Spleen (tissue), 11 donors: ENCODE results near the gene PLA2G3. TPM values are rescaled to one million over a fixed set of nuclear protein-coding genes. Genes with fewer than 3 reads are reported as not detected.

Experiments used
- DNase-seq: peaks from one replicate; pipeline ENCODE4 v3.0.0-alpha.2; 2020
- H3K27ac ChIP-seq, 8 donors: fragments of 200-600 bp; sonication (generic) in 7 of 8; 1 replicate in 4 of 8; 2 replicates in 4 of 8; pipeline versions ENCODE4 v1.5.0 to v1.8.0; 2016 to 2021; ENCODE audit warnings: inconsistent platforms in 4 of 8, mild to moderate bottlenecking in 4 of 8, moderate library complexity in 1 of 8
- H3K27me3 ChIP-seq, 7 donors: fragments of 200-600 bp; sonication (generic) in 6 of 7; replicated peaks in 1 of 7; 1 replicate in 4 of 7; 2 replicates in 3 of 7; pipeline versions ENCODE4 v1.5.0 to v1.8.0; 2016 to 2021; ENCODE audit warnings: inconsistent platforms in 3 of 7, mild to moderate bottlenecking in 1 of 7
- H3K36me3 ChIP-seq, 6 donors: fragments of 200-600 bp; sonication (generic) in 5 of 6; 1 replicate in 4 of 6; 2 replicates in 2 of 6; pipeline versions ENCODE4 v1.5.0 to v1.8.0; 2016 to 2021; ENCODE audit warnings: inconsistent platforms in 2 of 6
- H3K4me1 ChIP-seq, 6 donors: fragments of 200-600 bp; sonication (generic) in 5 of 6; 1 replicate in 3 of 6; 2 replicates in 3 of 6; pipeline versions ENCODE4 v1.5.0 to v1.8.0; 2016 to 2021; ENCODE audit warnings: inconsistent platforms in 3 of 6
- H3K4me3 ChIP-seq, 8 donors: fragments of 200-600 bp; sonication (generic) in 7 of 8; 1 replicate in 4 of 8; 2 replicates in 4 of 8; pipeline versions ENCODE4 v1.5.0 to v1.8.0; 2016 to 2021; ENCODE audit warnings: inconsistent platforms in 4 of 8, mild to moderate bottlenecking in 4 of 8, moderate library complexity in 2 of 8
- H3K9me3 ChIP-seq, 8 donors: fragments of 200-600 bp; sonication (generic) in 7 of 8; 1 replicate in 4 of 8; 2 replicates in 4 of 8; pipeline versions ENCODE4 v1.5.0 to v1.8.0; 2016 to 2021; ENCODE audit warnings: inconsistent platforms in 4 of 8
- POLR2A ChIP-seq, 3 donors: fragments of 450-650 bp; IDR thresholded peaks; one replicate each; pipeline ENCODE4 v1.5.1; 2017; ENCODE audit warnings: antibody characterized with exemption in 3 of 3, mild to moderate bottlenecking in 1 of 3
- POLR2AphosphoS5 ChIP-seq, 3 donors: sonication (generic); formaldehyde crosslinking; IDR thresholded peaks; one replicate each; pipeline ENCODE4 v1.5.1; 2017; ENCODE audit warnings: antibody characterized with exemption in 3 of 3
- WGBS, 5 donors: extraction: QIAGEN DNeasy Blood & Tissue Kit in 3 of 5; methylation state at CpG; one replicate each; pipeline versions ENCODE4 v1.1.5 to v1.1.7; 2013 to 2018; 5-methylcytosine and 5-hydroxymethylcytosine counted together
- intact Hi-C: fragments of 100-400 bp; cut with DNase I; formaldehyde crosslinking; loops from one replicate; pipeline ENCODE4 v1.15.0; 2023; ENCODE audit warnings: low total_unique reads
- polyA plus RNA-seq, 3 donors: library from polyadenylated mRNA; stranded (reverse); fragments of 200-250 nt; gene quantifications; one replicate each; pipeline ENCODE4 v1.2.1, GENCODE V29; 2013
- total RNA-seq, 7 donors: library from RNA; depleted of rRNA in 3 of 7; stranded (reverse); fragments of >200 nt in 3 of 7; fragmentation: NEBNext Ultra II Directional in 4 of 7; extraction: Animal tissue kit (Norgen Biotek cat#: 25700) in 4 of 7; gene quantifications; one replicate each; pipeline versions ENCODE4 v1.1.0 to v1.2.1, GENCODE V29; 2016 to 2021
- TF ChIP-seq, protein P1 (sequence below), 11 experiments: fragments of 200-600 bp in 7 of 11; fragments of 450-650 bp in 4 of 11; sonication (generic) in 4 of 11; IDR thresholded peaks in 8 of 11; conservative IDR thresholded peaks in 3 of 11; 1 replicate in 7 of 11; 2 replicates in 4 of 11; pipeline versions ENCODE4 v1.4.0 to v1.8.0; 2016 to 2021; ENCODE audit warnings: antibody characterized with exemption in 11 of 11, inconsistent platforms in 4 of 11, mild to moderate bottlenecking in 1 of 11
- donor health status: healthy with polysubstance abuse.
- donor health status: DM: no; HTN: no; CAD: no; lungs with moderate emphysema.
- donor health status: DM: no; HTN: no; CAD: no.
- donor health status: Bipolar disorder and iron deficiency.
- donor health status: healthy.
- donor health status: DM: no; HTN: no; CAD: no.
- donor health status: DM: yes; HTN: yes; CAD: no.

The PLA2G3 gene
- total and polyA plus RNA-seq, 10 donors: not detected

GRCh38 chr22:31142285-31142684 is 2.0 kb upstream of the PLA2G3 start:
- Histone ChIP-seq H3K9me3 (peaks cover 0 to 14% (median 0%) of the 10 kb centered on the region in 8 donors), H3K4me3 (no peak overlapping the region), H3K36me3 (no peaks in the 10 kb centered on the region), H3K27ac (no peak overlapping the region), H3K27me3 (peaks cover 0 to 31% (median 0%) of the 10 kb centered on the region in 7 donors), H3K4me1 (no peaks in the 10 kb centered on the region)
- intact Hi-C loops: no loop called here
- TF ChIP-seq POLR2AphosphoS5 (IDR thresholded peaks at IDR 0.05) (no peak), POLR2A (IDR thresholded peaks at IDR 0.05) (no peak)
- TF ChIP-seq, protein P1, sequence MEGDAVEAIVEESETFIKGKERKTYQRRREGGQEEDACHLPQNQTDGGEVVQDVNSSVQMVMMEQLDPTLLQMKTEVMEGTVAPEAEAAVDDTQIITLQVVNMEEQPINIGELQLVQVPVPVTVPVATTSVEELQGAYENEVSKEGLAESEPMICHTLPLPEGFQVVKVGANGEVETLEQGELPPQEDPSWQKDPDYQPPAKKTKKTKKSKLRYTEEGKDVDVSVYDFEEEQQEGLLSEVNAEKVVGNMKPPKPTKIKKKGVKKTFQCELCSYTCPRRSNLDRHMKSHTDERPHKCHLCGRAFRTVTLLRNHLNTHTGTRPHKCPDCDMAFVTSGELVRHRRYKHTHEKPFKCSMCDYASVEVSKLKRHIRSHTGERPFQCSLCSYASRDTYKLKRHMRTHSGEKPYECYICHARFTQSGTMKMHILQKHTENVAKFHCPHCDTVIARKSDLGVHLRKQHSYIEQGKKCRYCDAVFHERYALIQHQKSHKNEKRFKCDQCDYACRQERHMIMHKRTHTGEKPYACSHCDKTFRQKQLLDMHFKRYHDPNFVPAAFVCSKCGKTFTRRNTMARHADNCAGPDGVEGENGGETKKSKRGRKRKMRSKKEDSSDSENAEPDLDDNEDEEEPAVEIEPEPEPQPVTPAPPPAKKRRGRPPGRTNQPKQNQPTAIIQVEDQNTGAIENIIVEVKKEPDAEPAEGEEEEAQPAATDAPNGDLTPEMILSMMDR (IDR thresholded peaks at IDR 0.05 in 8 of 11, conservative IDR thresholded peaks at IDR 0.05 in 3 of 11): no peak
- DNase-seq: no peak
- WGBS, 5 donors: 77 to 97% (median 85%) methylated on average over 4 of the region's 4 CpGs

GRCh38 chr22:31141551-31141950 is 1.2 kb upstream of the PLA2G3 start:
- H3K9me3 ChIP-seq: peaks cover 0 to 7% (median 0%) of the 10 kb centered on the region in 8 donors
- no peaks in the 10 kb centered on the region for H3K36me3 ChIP-seq
- TF ChIP-seq POLR2AphosphoS5 (IDR thresholded peaks at IDR 0.05) (no peak), POLR2A (IDR thresholded peaks at IDR 0.05) (no peak)
- TF ChIP-seq, protein P1 (IDR thresholded peaks at IDR 0.05 in 8 of 11, conservative IDR thresholded peaks at IDR 0.05 in 3 of 11): no peak
- 89 to 98% (median 94%) methylated on average over 2 of the region's 2 CpGs for WGBS, 5 donors
- H3K4me3 ChIP-seq: no peak overlapping the region
- peaks cover 0 to 31% (median 0%) of the 10 kb centered on the region in 7 donors for H3K27me3 ChIP-seq
- H3K4me1 ChIP-seq: no peaks in the 10 kb centered on the region
- no peak for DNase-seq
- no peak overlapping the region for H3K27ac ChIP-seq
- intact Hi-C loops: no loop called here

DNA sequence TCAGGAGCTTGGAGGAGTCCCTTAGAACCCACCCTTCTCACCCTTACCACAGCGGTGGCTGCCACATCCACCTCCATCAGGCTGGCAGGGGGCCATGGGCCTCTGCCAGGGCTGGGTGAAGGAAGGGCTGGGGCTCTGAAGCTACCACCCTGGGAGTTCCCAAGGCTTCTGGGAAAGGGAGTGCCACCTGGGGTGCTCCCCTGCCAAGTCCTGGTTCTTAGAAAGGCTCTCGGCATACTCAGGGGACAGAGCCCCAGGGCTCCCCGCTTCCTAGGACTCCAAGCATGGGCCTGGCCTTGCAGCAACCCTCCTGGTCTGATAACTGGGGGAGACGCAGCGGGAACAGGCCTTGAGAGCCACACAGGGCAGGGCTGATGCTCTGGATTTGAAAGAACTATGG is 438 bp upstream of the PLA2G3 start:
- WGBS, 5 donors: 43 to 92% (median 84%) methylated on average over 1 to 5 of the region's 5 CpGs
- DNase-seq: no peak
- Histone ChIP-seq H3K4me1 (no peaks in the 10 kb centered on the region), H3K36me3 (no peaks in the 10 kb centered on the region), H3K4me3 (no peak overlapping the region), H3K27ac (no peak overlapping the region), H3K27me3 (peaks cover 0 to 31% (median 0%) of the 10 kb centered on the region in 7 donors), H3K9me3 (peaks cover 0 to 5% (median 0%) of the 10 kb centered on the region in 8 donors)
- intact Hi-C loops: no loop called here
- TF ChIP-seq POLR2A (IDR thresholded peaks at IDR 0.05): no peak
- TF ChIP-seq, protein P1 (IDR thresholded peaks at IDR 0.05 in 8 of 11, conservative IDR thresholded peaks at IDR 0.05 in 3 of 11): no peak
- TF ChIP-seq POLR2AphosphoS5 (IDR thresholded peaks at IDR 0.05): no peak

DNA sequence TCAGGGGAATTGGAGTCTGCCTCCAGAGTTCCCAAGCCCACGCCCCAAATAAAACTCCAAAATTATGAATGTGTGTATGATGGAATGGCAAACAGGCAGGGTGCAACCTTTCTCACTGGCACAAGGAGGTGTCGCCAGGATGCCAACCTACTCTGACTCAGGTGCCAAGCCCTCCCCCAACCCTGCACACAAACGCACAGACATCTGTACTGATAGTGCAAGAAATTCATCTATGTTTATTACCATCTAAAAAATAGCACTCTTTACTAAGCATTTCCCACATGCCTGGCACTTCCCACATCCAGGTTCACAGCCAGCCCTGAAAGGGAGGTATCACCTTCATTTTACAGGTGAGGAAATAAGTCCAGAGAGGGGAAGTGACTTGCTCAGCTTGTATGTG is 1.2 kb downstream of the PLA2G3 start:
- H3K27me3 ChIP-seq: peaks cover 0 to 31% (median 0%) of the 10 kb centered on the region in 7 donors
- DNase-seq: no peak
- no peaks in the 10 kb centered on the region for H3K4me1 ChIP-seq
- H3K4me3 ChIP-seq: no peak overlapping the region
- no peak overlapping the region for H3K27ac ChIP-seq
- no peaks in the 10 kb centered on the region for H3K36me3 ChIP-seq
- intact Hi-C loops: no loop called here
- 78 to 93% (median 82%) methylated on average over 3 of the region's 3 CpGs for WGBS, 5 donors
- no peak for TF ChIP-seq POLR2A (IDR thresholded peaks at IDR 0.05)
- H3K9me3 ChIP-seq: no peaks in the 10 kb centered on the region

- H3K9me3 ChIP-seq: no peaks in the 10 kb centered on the region
- intact Hi-C loops: no loop called here
- H3K27me3 ChIP-seq: peaks cover 0 to 31% (median 0%) of the 10 kb centered on the region in 7 donors
- 74 to 91% (median 81%) methylated on average over 10 of the region's 10 CpGs for WGBS, 5 donors
- TF ChIP-seq POLR2AphosphoS5 (IDR thresholded peaks at IDR 0.05) (no peak), POLR2A (IDR thresholded peaks at IDR 0.05) (no peak)
- TF ChIP-seq, protein P1 (IDR thresholded peaks at IDR 0.05 in 8 of 11, conservative IDR thresholded peaks at IDR 0.05 in 3 of 11): no peak
- no peaks in the 10 kb centered on the region for H3K36me3 ChIP-seq
- no peak overlapping the region for H3K4me3 ChIP-seq
- no peaks in the 10 kb centered on the region for H3K4me1 ChIP-seq
- no peak overlapping the region for H3K27ac ChIP-seq
- DNase-seq: no peak
Measured at GRCh38 chr22:31138126-31138525, 2.2 kb downstream of the PLA2G3 start.
